OCI-LY7 (cell line): ENCODE results near the gene PCDHGA5.
"Not testable (repeated sequence)": the region's sequence is repeated elsewhere in the genome, so short reads cannot be mapped to it uniquely, and the experiment has no call there.

Experiments used
- CTCF ChIP-seq: fragments of 200-600 bp; sonication (generic); conservative IDR thresholded peaks from 2 replicates; pipeline ENCODE4 v1.5.1; 2014; ENCODE audit warnings: mild to moderate bottlenecking, antibody characterized with exemption, low read length, moderate library complexity, mixed read lengths
- EZH2phosphoT487 ChIP-seq: fragments of 200-600 bp; sonication (generic); IDR thresholded peaks from 2 replicates; pipeline ENCODE4 v1.6.1; 2018; ENCODE audit warnings: low read depth, borderline replicate concordance, mild to moderate bottlenecking, mixed run types, antibody characterized with exemption, low read length, moderate library complexity, mixed read lengths

- TF ChIP-seq CTCF, EZH2phosphoT487: not testable (repeated sequence)
Observed at GRCh38 chr5:141340781-141341354, 23.1 kb upstream of the PCDHGA5 start.
